Measurements from ENCODE around the gene SNCB.

The SNCB gene

GRCh38 chr5:176640616-176641015 is 10.3 kb upstream of the SNCB start:
- Histone ChIP-seq H3K36me3 (ENCODE audit: insufficient read depth, low read length) (no peaks in the 10 kb centered on the region), H2AFZ (ENCODE audit: low read length) (no peak overlapping the region), H3F3A (ENCODE audit: low read depth) (no peaks in the 10 kb centered on the region), H3K9ac (ENCODE audit: low read depth, low read length, poor library complexity, severe bottlenecking) (no peak overlapping the region), H3K9me2 (replicated peaks; ENCODE audit: low read depth, low read length) (no peaks in the 10 kb centered on the region), H3K4me3 (ENCODE audit: low read length, poor library complexity, severe bottlenecking) (no peak overlapping the region), H4K20me1 (ENCODE audit: insufficient read depth, low read length, poor library complexity, severe bottlenecking) (no peaks in the 10 kb centered on the region), H3K79me2 (ENCODE audit: insufficient read depth, low read length) (no peaks in the 10 kb centered on the region), H3K4me2 (ENCODE audit: low read depth, low read length, poor library complexity, severe bottlenecking) (no peak overlapping the region), H3K27me3 (ENCODE audit: insufficient read depth, low read length, poor library complexity, severe bottlenecking) (no peaks in the 10 kb centered on the region), H3K4me1 (ENCODE audit: insufficient read depth, low read length, poor library complexity, severe bottlenecking) (no peaks in the 10 kb centered on the region), H3K9me3 (ENCODE audit: insufficient read depth, low read depth, low read length) (no peaks in the 10 kb centered on the region)
- no peak for TF ChIP-seq CTCF (conservative IDR thresholded peaks at IDR 0.05; ENCODE audit: low read length)
- no peak for TF ChIP-seq EZH2phosphoT487 (IDR thresholded peaks at IDR 0.05; ENCODE audit: borderline replicate concordance)

- no peak overlapping the region for H3K9ac ChIP-seq (ENCODE audit: low read depth, low read length, poor library complexity, severe bottlenecking)
- H3K79me2 ChIP-seq (ENCODE audit: insufficient read depth, low read length): no peaks in the 10 kb centered on the region
- no peak overlapping the region for H3K4me2 ChIP-seq (ENCODE audit: low read depth, low read length, poor library complexity, severe bottlenecking)
- TF ChIP-seq CTCF (conservative IDR thresholded peaks at IDR 0.05; ENCODE audit: low read length) (no peak), EZH2phosphoT487 (IDR thresholded peaks at IDR 0.05; ENCODE audit: borderline replicate concordance) (no peak)
- no peaks in the 10 kb centered on the region for H3K27me3 ChIP-seq (ENCODE audit: insufficient read depth, low read length, poor library complexity, severe bottlenecking)
- H3K4me1 ChIP-seq (ENCODE audit: insufficient read depth, low read length, poor library complexity, severe bottlenecking): no peaks in the 10 kb centered on the region
- no peaks in the 10 kb centered on the region for H4K20me1 ChIP-seq (ENCODE audit: insufficient read depth, low read length, poor library complexity, severe bottlenecking)
- H2AFZ ChIP-seq (ENCODE audit: low read length): no peak overlapping the region
- no peaks in the 10 kb centered on the region for H3K9me3 ChIP-seq (ENCODE audit: insufficient read depth, low read depth, low read length)
- no peaks in the 10 kb centered on the region for H3K9me2 ChIP-seq (replicated peaks; ENCODE audit: low read depth, low read length)
- no peaks in the 10 kb centered on the region for H3F3A ChIP-seq (ENCODE audit: low read depth)
- H3K36me3 ChIP-seq (ENCODE audit: insufficient read depth, low read length): no peaks in the 10 kb centered on the region
- H3K4me3 ChIP-seq (ENCODE audit: low read length, poor library complexity, severe bottlenecking): no peak overlapping the region
Observed at GRCh38 chr5:176639981-176640380, 9.6 kb upstream of the SNCB start.

GRCh38 chr5:176639208-176639607 is 8.9 kb upstream of the SNCB start:
- no peak overlapping the region for H3K9ac ChIP-seq (ENCODE audit: low read depth, low read length, poor library complexity, severe bottlenecking)
- H2AFZ ChIP-seq (ENCODE audit: low read length): no peak overlapping the region
- H3K9me2 ChIP-seq (replicated peaks; ENCODE audit: low read depth, low read length): no peaks in the 10 kb centered on the region
- no peaks in the 10 kb centered on the region for H3K4me1 ChIP-seq (ENCODE audit: insufficient read depth, low read length, poor library complexity, severe bottlenecking)
- no peak overlapping the region for H3K4me2 ChIP-seq (ENCODE audit: low read depth, low read length, poor library complexity, severe bottlenecking)
- H3K27me3 ChIP-seq (ENCODE audit: insufficient read depth, low read length, poor library complexity, severe bottlenecking): no peaks in the 10 kb centered on the region
- no peaks in the 10 kb centered on the region for H3K36me3 ChIP-seq (ENCODE audit: insufficient read depth, low read length)
- H3K9me3 ChIP-seq (ENCODE audit: insufficient read depth, low read depth, low read length): no peaks in the 10 kb centered on the region
- H3K4me3 ChIP-seq (ENCODE audit: low read length, poor library complexity, severe bottlenecking): no peak overlapping the region
- TF ChIP-seq EZH2phosphoT487 (IDR thresholded peaks at IDR 0.05; ENCODE audit: borderline replicate concordance) (no peak), CTCF (conservative IDR thresholded peaks at IDR 0.05; ENCODE audit: low read length) (no peak)
- no peaks in the 10 kb centered on the region for H3K79me2 ChIP-seq (ENCODE audit: insufficient read depth, low read length)
- H4K20me1 ChIP-seq (ENCODE audit: insufficient read depth, low read length, poor library complexity, severe bottlenecking): no peaks in the 10 kb centered on the region
- no peaks in the 10 kb centered on the region for H3F3A ChIP-seq (ENCODE audit: low read depth)

All from Loucy (cell line).